ENCODE measurements around the gene NTM.

NTM gene

DNA sequence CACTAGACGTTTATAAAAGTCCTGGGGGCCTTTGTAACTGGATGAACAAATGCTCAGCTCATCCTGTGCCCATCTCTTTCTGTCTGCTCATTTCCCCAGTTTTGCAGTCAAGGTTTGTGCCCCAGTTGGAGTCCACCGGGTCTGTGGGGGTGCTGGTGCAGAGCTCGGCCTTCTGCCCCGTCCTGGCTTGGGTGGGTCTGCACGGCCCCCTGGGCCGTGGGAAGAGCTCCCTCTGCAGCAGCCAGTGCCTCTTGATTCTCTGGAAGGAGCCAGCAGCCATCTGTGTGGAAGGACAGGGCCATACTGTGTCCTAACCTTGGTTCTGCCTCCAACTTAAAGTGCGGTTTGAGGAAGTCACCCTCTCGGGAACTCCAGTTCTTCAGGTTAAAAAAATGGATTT lies 140.2 kb downstream of the NTM start:
- TF ChIP-seq, protein P1, sequence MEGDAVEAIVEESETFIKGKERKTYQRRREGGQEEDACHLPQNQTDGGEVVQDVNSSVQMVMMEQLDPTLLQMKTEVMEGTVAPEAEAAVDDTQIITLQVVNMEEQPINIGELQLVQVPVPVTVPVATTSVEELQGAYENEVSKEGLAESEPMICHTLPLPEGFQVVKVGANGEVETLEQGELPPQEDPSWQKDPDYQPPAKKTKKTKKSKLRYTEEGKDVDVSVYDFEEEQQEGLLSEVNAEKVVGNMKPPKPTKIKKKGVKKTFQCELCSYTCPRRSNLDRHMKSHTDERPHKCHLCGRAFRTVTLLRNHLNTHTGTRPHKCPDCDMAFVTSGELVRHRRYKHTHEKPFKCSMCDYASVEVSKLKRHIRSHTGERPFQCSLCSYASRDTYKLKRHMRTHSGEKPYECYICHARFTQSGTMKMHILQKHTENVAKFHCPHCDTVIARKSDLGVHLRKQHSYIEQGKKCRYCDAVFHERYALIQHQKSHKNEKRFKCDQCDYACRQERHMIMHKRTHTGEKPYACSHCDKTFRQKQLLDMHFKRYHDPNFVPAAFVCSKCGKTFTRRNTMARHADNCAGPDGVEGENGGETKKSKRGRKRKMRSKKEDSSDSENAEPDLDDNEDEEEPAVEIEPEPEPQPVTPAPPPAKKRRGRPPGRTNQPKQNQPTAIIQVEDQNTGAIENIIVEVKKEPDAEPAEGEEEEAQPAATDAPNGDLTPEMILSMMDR (IDR thresholded peaks at IDR 0.05; ENCODE audit: insufficient read depth, low read depth, low read length, missing control alignments): no peak
- H3K4me3 ChIP-seq (ENCODE audit: low read depth, low read length): no peak overlapping the region
- no peak for DNase-seq (ENCODE audit: low read depth)

DNA sequence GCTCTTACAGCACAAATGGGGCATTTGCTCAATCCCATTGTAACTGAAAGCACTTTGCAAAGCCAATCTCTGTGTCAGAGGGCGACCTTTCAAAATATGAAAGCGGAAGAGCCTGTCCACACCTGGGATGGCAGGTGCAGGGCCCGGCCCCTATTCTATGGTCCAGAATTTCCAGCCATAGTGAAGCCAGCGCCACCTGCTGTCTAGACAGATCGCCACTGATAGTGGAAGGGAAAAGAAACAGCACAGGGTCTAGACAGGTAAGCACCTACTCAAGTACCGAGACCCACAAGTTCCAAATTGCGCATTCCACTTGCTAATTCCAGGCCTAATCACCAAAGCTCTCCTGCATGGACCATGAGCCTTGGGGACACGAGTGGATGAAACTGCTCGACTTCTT lies 141.4 kb downstream of the NTM start:
- TF ChIP-seq, protein P1 (IDR thresholded peaks at IDR 0.05; ENCODE audit: insufficient read depth, low read depth, low read length, missing control alignments): peak; percentile 55
- DNase-seq (ENCODE audit: low read depth): peak; percentile 40
- no peak overlapping the region for H3K4me3 ChIP-seq (ENCODE audit: low read depth, low read length)

DNA sequence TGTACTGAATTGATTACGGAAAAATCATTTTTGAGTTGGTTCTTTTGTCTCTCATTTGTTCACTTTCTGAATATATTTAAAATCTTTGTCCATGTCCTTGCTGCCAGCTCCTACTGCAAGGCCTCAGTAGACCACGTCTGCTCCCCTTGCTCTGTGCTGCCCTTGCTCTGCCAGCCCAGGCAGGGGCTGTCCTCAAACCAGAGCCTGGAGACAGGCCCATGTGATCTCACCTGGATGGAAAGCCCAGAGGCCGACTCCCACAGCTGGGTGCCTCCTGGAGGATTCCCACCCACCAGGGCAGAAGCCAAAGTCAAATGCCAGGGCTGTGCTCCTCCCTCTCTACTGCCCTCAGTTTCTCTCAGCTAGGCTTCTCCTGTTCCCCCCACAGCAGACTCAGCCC lies 141.8 kb downstream of the NTM start:
- no peak for DNase-seq (ENCODE audit: low read depth)
- no peak overlapping the region for H3K4me3 ChIP-seq (ENCODE audit: low read depth, low read length)
- TF ChIP-seq, protein P1 (IDR thresholded peaks at IDR 0.05; ENCODE audit: insufficient read depth, low read depth, low read length, missing control alignments): no peak

DNA sequence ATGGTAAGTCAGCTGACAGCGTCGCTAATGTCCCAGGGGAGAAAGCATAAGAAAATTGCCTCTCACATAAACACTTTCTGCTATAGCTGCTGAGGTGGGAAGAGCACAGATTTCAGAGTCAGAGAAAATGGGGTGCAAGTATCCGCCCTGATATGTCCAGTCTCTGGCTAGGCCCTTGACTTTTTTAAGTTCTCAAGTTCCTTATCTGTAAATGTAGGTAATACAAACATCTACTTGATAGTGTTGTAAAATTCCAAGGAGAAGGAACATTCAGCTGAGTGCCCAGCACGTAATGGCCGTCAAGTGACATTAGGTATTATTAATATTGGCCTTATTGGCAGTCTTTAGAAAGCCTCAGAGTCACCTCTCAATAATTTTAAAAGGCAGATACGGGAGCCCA lies 143.6 kb downstream of the NTM start:
- TF ChIP-seq, protein P1 (IDR thresholded peaks at IDR 0.05; ENCODE audit: insufficient read depth, low read depth, low read length, missing control alignments): no peak
- H3K4me3 ChIP-seq (ENCODE audit: low read depth, low read length): no peak overlapping the region
- no peak for DNase-seq (ENCODE audit: low read depth)

DNA sequence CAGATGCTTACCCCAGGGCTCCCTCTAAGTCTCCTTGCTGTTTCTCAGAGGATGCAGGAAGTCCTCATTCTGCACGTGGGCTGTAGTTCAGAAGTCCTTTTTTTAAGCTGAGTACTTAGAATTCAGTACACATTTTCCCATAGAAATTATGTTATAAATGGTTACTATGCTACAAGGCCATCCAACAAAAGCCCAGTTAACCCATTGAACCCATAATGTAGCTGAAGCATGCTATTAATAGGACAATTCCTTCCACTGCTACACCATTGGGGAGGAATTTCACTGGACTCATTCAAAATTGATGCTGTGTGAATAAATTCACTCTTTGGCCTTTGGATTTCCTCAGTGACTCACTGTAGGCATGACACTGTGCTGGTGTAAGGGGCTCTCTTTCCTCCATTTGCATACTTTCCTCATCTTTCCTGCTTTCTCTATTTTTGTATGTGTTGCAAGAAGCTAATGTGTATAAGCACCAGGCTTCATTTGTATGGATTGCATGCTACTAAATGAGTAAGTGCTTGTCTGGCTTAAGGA lies 148.0 kb downstream of the NTM start:
- TF ChIP-seq, protein P1 (IDR thresholded peaks at IDR 0.05; ENCODE audit: insufficient read depth, low read depth, low read length, missing control alignments): no peak
- no peak for DNase-seq (ENCODE audit: low read depth)
- H3K4me3 ChIP-seq (ENCODE audit: low read depth, low read length): no peak overlapping the region

DNA sequence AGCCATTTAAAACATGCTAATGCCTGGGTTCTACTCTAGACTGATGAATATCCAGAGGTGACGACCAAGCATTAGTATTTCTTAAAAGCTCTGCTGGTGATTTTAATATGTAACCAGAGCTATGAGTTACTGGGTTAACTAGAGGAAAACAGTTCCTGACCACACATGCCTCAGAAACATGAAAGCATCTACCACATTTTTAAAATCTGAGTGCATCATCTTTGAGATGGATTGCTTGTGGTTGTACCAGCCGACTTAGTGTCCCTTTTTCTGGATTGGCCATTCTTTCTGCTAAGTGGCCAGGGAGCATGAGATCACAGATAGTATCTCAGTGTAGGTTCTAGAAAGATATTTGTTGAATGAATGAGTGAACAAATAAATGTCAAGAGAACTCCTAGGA lies 152.4 kb downstream of the NTM start:
- no peak overlapping the region for H3K4me3 ChIP-seq (ENCODE audit: low read depth, low read length)
- no peak for DNase-seq (ENCODE audit: low read depth)
- TF ChIP-seq, protein P1 (IDR thresholded peaks at IDR 0.05; ENCODE audit: insufficient read depth, low read depth, low read length, missing control alignments): no peak

DNA sequence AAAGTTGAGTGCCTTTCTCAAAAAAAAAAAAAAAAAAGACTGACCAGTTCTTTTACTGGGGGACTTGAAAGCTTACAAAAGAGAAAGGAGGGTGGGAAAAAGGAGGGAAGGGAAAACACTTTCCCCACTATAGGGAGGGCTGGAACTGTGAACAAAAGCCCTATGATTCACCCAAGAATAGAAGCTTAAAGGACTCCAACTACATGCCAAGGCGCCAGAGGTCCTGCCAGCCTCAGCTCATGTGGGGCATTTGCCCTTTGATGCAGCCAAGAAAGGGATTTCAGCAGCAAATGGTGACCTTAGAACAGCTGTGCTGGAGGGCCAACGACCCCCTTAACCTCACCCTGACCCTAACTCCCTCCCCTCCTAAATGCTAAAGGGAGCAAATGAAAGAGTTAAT lies 160.0 kb downstream of the NTM start:
- TF ChIP-seq, protein P1 (IDR thresholded peaks at IDR 0.05; ENCODE audit: insufficient read depth, low read depth, low read length, missing control alignments): no peak
- DNase-seq (ENCODE audit: low read depth): no peak
- no peak overlapping the region for H3K4me3 ChIP-seq (ENCODE audit: low read depth, low read length)

Measured in GM12865 (cell line).